IPS-11a (cell line): ENCODE measurements around the gene RTL3.

Experiments used
- H3K4me3 ChIP-seq: one replicate; pipeline ENCODE4 v1.5.1; 2013; ENCODE audit warnings: low read depth, low read length, control low read depth

RTL3 gene

DNA sequence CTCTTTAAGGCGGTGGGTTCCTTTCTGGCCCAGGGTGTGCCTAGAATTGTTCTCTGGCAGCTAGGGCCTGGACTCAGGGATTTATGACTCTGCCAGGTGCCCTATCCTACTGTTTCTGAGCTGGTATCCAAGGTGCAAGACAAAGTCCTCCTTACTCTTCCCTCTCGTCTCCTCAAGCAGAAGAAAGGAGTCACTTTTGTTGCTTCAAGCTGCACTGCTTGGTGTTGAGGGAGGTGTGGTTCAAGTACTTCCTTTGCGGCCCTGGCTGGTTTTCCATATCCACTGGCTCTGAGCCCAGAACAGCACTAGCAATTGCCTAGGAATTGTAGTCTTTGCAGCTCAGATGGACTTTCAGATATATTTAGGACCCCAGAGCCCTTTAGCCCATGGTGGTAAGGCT is 39.3 kb downstream of the RTL3 start:
- no peak overlapping the region for H3K4me3 ChIP-seq

DNA sequence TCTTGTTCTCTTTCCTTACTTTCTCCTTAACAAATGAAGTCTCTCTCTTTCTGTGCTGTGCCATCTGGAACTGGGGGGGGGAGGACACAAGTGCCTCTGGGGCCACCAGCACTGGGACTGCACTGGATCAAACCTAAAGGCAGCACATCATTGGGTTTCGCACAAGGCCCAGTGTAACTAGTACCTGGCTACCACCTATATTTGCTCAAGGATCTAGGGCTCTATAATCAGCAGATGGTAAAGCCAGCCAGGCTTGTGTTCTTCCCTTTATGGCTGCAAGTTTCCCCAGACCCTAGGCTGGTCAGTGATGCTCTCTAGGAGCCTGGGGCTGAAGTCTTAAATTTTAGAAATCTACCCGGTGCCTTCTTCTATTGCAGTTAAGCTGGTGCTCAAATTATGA is 40.1 kb downstream of the RTL3 start:
- no peak overlapping the region for H3K4me3 ChIP-seq

DNA sequence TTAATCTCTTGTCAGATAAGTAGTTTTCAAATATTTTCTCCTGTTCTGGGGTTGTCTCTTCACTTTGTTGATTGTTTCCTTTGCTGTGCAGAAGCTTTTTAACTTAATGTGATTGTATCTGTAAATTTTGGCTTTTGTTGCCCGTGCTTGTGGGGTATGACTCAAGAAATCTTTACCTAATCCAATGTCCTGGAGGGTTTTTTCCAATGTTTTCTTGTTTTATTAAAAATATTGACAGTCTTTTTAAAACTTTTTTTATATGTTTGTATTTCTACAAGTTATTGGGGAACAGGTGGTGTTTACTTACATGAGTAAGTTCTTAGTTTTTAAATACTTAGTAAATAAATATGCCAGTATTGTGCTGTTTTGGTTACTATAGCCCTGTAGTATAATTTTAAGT is 44.9 kb downstream of the RTL3 start:
- no peak overlapping the region for H3K4me3 ChIP-seq
